Right lobe of liver (tissue), 4 donors: ENCODE results near the gene ARL4A.

Experiments
- CTCF ChIP-seq, 4 donors: fragments of 200-600 bp in 3 of 4; fragments of 450-650 bp in 1 of 4; IDR thresholded peaks; one replicate each; pipeline versions ENCODE4 v1.5.1 to v1.8.0; 2016 to 2022; ENCODE audit warnings: antibody characterized with exemption in 4 of 4, mild to moderate bottlenecking in 2 of 4
- POLR2A ChIP-seq: fragments of 450-650 bp; IDR thresholded peaks from one replicate; pipeline ENCODE4 v1.6.1; 2017; ENCODE audit warnings: antibody characterized with exemption, mild to moderate bottlenecking
- donor health status: DM: no; HTN: no; CAD: no.
- donor health status: DM: no; HTN: no; CAD: no.
- donor health status: DM: no; HTN: yes; CAD: no.

- TF ChIP-seq CTCF (IDR thresholded peaks at IDR 0.05) (no peak), POLR2A (no peak)
Measured at GRCh38 chr7:12706900-12707536, 19.6 kb downstream of the ARL4A start.
